ENCODE data around the gene EFCAB10. TPM values are rescaled to one million over a fixed set of nuclear protein-coding genes. Genes with fewer than 3 reads are reported as not detected.

EFCAB10 gene
- total and polyA plus RNA-seq, 4 experiments from 2014 or later: 0.47 TPM; not detected in 3

Other genes starting within 250 kb of the EFCAB10 start
- 10 to 100 TPM; 54.7 to 55.2 TPM for gene SRPK2, start 192.6 kb downstream of the EFCAB10 start, total RNA-seq
- 10 to 100 TPM; 36.0 to 48.7 TPM for gene SRPK2, start 192.6 kb downstream of the EFCAB10 start, polyA plus RNA-seq
- 1 to 10 TPM; 5.2 to 5.9 TPM for gene PUS7, start 59.2 kb downstream of the EFCAB10 start, total RNA-seq
- 1 to 10 TPM; 5.2 to 5.9 TPM for gene PUS7, start 59.2 kb downstream of the EFCAB10 start, polyA plus RNA-seq
- gene RINT1, start 49.3 kb downstream of the EFCAB10 start, total RNA-seq: 10 to 100 TPM; 25.7 to 26.5 TPM
- gene RINT1, start 49.3 kb downstream of the EFCAB10 start, polyA plus RNA-seq: 10 to 100 TPM; 16.0 to 16.2 TPM

Data from CD4-positive, alpha-beta memory T cell (primary cell).